ENCODE data around the gene MAGEE1. TPM values are rescaled to one million over a fixed set of nuclear protein-coding genes. Genes with fewer than 3 reads are reported as not detected.

Gene MAGEE1
- polyA plus RNA-seq, 1 donor (not counting 4 experiments of a cell fraction or from before 2014, with no cell fraction given) = 0.77 TPM

GRCh38 chrX:76434103-76434741 lies 6.7 kb downstream of the MAGEE1 start:
- no peaks in the 10 kb centered on the region for H3K36me3 ChIP-seq (ENCODE audit: control insufficient read depth in 2 of 2, extremely low read depth in 1 of 2, insufficient read depth in 2 of 2, low read length in 2 of 2)
- H3K27ac ChIP-seq (ENCODE audit: control insufficient read depth, insufficient read depth, low read length) = no peak overlapping the region
- H2AFZ ChIP-seq (ENCODE audit: control insufficient read depth, low read length) = no peak overlapping the region
- no peaks in the 10 kb centered on the region for H3K27me3 ChIP-seq (ENCODE audit: control insufficient read depth, extremely low read depth, insufficient read depth, low read length)
- no peak overlapping the region for H3K9ac ChIP-seq (ENCODE audit: control insufficient read depth, extremely low read depth, insufficient read depth, low read length)
- H3K4me3 ChIP-seq (ENCODE audit: control insufficient read depth in 2 of 3, extremely low read depth in 1 of 3, insufficient read depth in 2 of 3, low read depth in 1 of 3, low read length in 3 of 3) = no peak overlapping the region
- no peaks in the 10 kb centered on the region for H4K20me1 ChIP-seq (ENCODE audit: control insufficient read depth, extremely low read depth, insufficient read depth, low read length)
- FAIRE-seq (no peak), DNase-seq (ENCODE audit: low read depth, low spot score) (no peak)
- no peaks in the 10 kb centered on the region for H3K9me1 ChIP-seq (ENCODE audit: control insufficient read depth, extremely low read depth, insufficient read depth, low read length)
- no peak for TF ChIP-seq CTCF (optimal IDR thresholded peaks at IDR 0.05 in 1 of 3, IDR thresholded peaks at IDR 0.05 in 1 of 3, conservative IDR thresholded peaks at IDR 0.05 in 1 of 3; ENCODE audit: extremely low read depth in 1 of 3, insufficient read depth in 2 of 3, low read length in 3 of 3)
- TF ChIP-seq EZH2 (IDR thresholded peaks at IDR 0.05; ENCODE audit: low read length) = no peak
- H3K9me3 ChIP-seq (ENCODE audit: control insufficient read depth, low read depth, low read length) = no peaks in the 10 kb centered on the region
- dilution Hi-C loops (cut with MboI; ENCODE audit: extremely low pct_ligation_motif_present, low sequenced_read_pairs) = no loop called here
- no peak overlapping the region for H3K4me2 ChIP-seq (ENCODE audit: control insufficient read depth, extremely low read depth, insufficient read depth, low read depth, low read length)
- no peaks in the 10 kb centered on the region for H3K79me2 ChIP-seq (ENCODE audit: control insufficient read depth, insufficient read depth, low read length)
- H3K4me1 ChIP-seq (ENCODE audit: control insufficient read depth, extremely low read depth, insufficient read depth, low read length) = no peaks in the 10 kb centered on the region

- no peak overlapping the region for H3K4me2 ChIP-seq (ENCODE audit: control insufficient read depth, extremely low read depth, insufficient read depth, low read depth, low read length)
- TF ChIP-seq EZH2 (IDR thresholded peaks at IDR 0.05; ENCODE audit: low read length) (no peak), CTCF (optimal IDR thresholded peaks at IDR 0.05 in 1 of 3, IDR thresholded peaks at IDR 0.05 in 1 of 3, conservative IDR thresholded peaks at IDR 0.05 in 1 of 3; ENCODE audit: extremely low read depth in 1 of 3, insufficient read depth in 2 of 3, low read length in 3 of 3) (no peak)
- H3K9ac ChIP-seq (ENCODE audit: control insufficient read depth, extremely low read depth, insufficient read depth, low read length) = no peak overlapping the region
- no peaks in the 10 kb centered on the region for H4K20me1 ChIP-seq (ENCODE audit: control insufficient read depth, extremely low read depth, insufficient read depth, low read length)
- dilution Hi-C loops (cut with MboI; ENCODE audit: extremely low pct_ligation_motif_present, low sequenced_read_pairs) = no loop called here
- DNase-seq (ENCODE audit: low read depth, low spot score) = no peak
- no peaks in the 10 kb centered on the region for H3K9me1 ChIP-seq (ENCODE audit: control insufficient read depth, extremely low read depth, insufficient read depth, low read length)
- H3K79me2 ChIP-seq (ENCODE audit: control insufficient read depth, insufficient read depth, low read length) = no peaks in the 10 kb centered on the region
- no peak overlapping the region for H3K27ac ChIP-seq (ENCODE audit: control insufficient read depth, insufficient read depth, low read length)
- no peak for FAIRE-seq
- no peaks in the 10 kb centered on the region for H3K27me3 ChIP-seq (ENCODE audit: control insufficient read depth, extremely low read depth, insufficient read depth, low read length)
- no peak overlapping the region for H3K4me3 ChIP-seq (ENCODE audit: control insufficient read depth in 2 of 3, extremely low read depth in 1 of 3, insufficient read depth in 2 of 3, low read depth in 1 of 3, low read length in 3 of 3)
- no peaks in the 10 kb centered on the region for H3K36me3 ChIP-seq (ENCODE audit: control insufficient read depth in 2 of 2, extremely low read depth in 1 of 2, insufficient read depth in 2 of 2, low read length in 2 of 2)
- H3K4me1 ChIP-seq (ENCODE audit: control insufficient read depth, extremely low read depth, insufficient read depth, low read length) = no peaks in the 10 kb centered on the region
- H3K9me3 ChIP-seq (ENCODE audit: control insufficient read depth, low read depth, low read length) = no peaks in the 10 kb centered on the region
- H2AFZ ChIP-seq (ENCODE audit: control insufficient read depth, low read length) = no peak overlapping the region
Observed at GRCh38 chrX:76439188-76439587, 11.7 kb downstream of the MAGEE1 start.
